Fibroblast of lung (primary cell): ENCODE measurements around the gene HEATR1. TPM values are rescaled to one million over a fixed set of nuclear protein-coding genes. Genes with fewer than 3 reads are reported as not detected.

Source experiments
- DNase-seq, 2 donors: peaks; one replicate each; pipeline versions ENCODE4 v3.0.0 to v3.0.0-alpha.2; 2010; ENCODE audit warnings: low read depth in 2 of 2
- H2AFZ ChIP-seq: 2 replicates; pipeline ENCODE4 v1.5.1; 2012; ENCODE audit warnings: low read length, control low read depth, inconsistent platforms
- H3K27ac ChIP-seq: 2 replicates; pipeline ENCODE4 v1.5.1; 2011; ENCODE audit warnings: low read length, control low read depth; ENCODE audit not compliant: insufficient read depth
- H3K27me3 ChIP-seq: 2 replicates; pipeline ENCODE4 v1.5.1; 2011; ENCODE audit warnings: mild to moderate bottlenecking, low read length; ENCODE audit not compliant: control insufficient read depth, insufficient read depth
- H3K36me3 ChIP-seq: 2 replicates; pipeline ENCODE4 v1.5.1; 2011; ENCODE audit warnings: low read length; ENCODE audit not compliant: control insufficient read depth, insufficient read depth
- H3K4me1 ChIP-seq: 2 replicates; pipeline ENCODE4 v1.5.1; 2011; ENCODE audit warnings: low read length; ENCODE audit not compliant: control insufficient read depth, insufficient read depth; ENCODE audit errors: extremely low read depth
- H3K4me2 ChIP-seq: 2 replicates; pipeline ENCODE4 v1.5.1; 2011; ENCODE audit warnings: low read length, control low read depth; ENCODE audit not compliant: insufficient read depth; ENCODE audit errors: extremely low read depth
- H3K4me3 ChIP-seq, 4 experiments: fragments of 200-600 bp in 1 of 4; sonication (generic) in 1 of 4; replicated peaks in 1 of 4; 2 replicates each; pipeline ENCODE4 v1.5.1; 2011 to 2016; ENCODE audit warnings: low read length in 4 of 4, low read depth in 3 of 4, mild to moderate bottlenecking in 3 of 4, control low read depth in 2 of 4, inconsistent platforms in 1 of 4, mixed read lengths in 1 of 4; ENCODE audit not compliant: insufficient read depth in 1 of 4; ENCODE audit errors: control extremely low read depth in 1 of 4
- H3K79me2 ChIP-seq: 2 replicates; pipeline ENCODE4 v1.5.1; 2012; ENCODE audit warnings: mild to moderate bottlenecking, low read length, inconsistent platforms; ENCODE audit not compliant: control insufficient read depth, insufficient read depth
- H3K9ac ChIP-seq: 2 replicates; pipeline ENCODE4 v1.5.1; 2011; ENCODE audit warnings: mild to moderate bottlenecking, low read length, control low read depth; ENCODE audit not compliant: insufficient read depth
- H3K9me3 ChIP-seq: 2 replicates; pipeline ENCODE4 v1.5.1; 2012; ENCODE audit warnings: low read depth, low read length; ENCODE audit not compliant: control insufficient read depth, insufficient read depth
- H4K20me1 ChIP-seq: 2 replicates; pipeline ENCODE4 v1.5.1; 2011; ENCODE audit warnings: low read length; ENCODE audit not compliant: control insufficient read depth, insufficient read depth; ENCODE audit errors: extremely low read depth
- EZH2 ChIP-seq: IDR thresholded peaks from 2 replicates; pipeline ENCODE4 v1.5.1; 2012; ENCODE audit warnings: low read length, control low read depth, mild to moderate bottlenecking; ENCODE audit errors: missing control alignments
- polyA plus RNA-seq, 2 donors: library from polyadenylated mRNA; depleted of rRNA in 1 of 2; stranded (reverse) in 1 of 2; unstranded in 1 of 2; fragments of >200 nt; gene quantifications; 2 replicates each; pipeline ENCODE4 v1.2.1, GENCODE V29; 2011 to 2012; ENCODE audit warnings: missing spikeins in 1 of 2
- total RNA-seq: library from RNA; depleted of rRNA; stranded (reverse); fragments of >200 nt; gene quantifications from 2 replicates; pipeline ENCODE4 v1.2.1, GENCODE V29; 2014
- TF ChIP-seq, protein P1 (sequence below), 2 donors: IDR thresholded peaks in 1 of 2; conservative IDR thresholded peaks in 1 of 2; 1 replicate in 1 of 2; 2 replicates in 1 of 2; pipeline ENCODE4 v1.5.1; 2011 to 2012; ENCODE audit warnings: low read length in 2 of 2, control low read depth in 1 of 2, inconsistent platforms in 1 of 2, low read depth in 1 of 2, mild to moderate bottlenecking in 1 of 2

Gene HEATR1
- total and polyA plus RNA-seq, 2 donors (not counting 1 experiment from before 2014, with no cell fraction given), result 18.0 to 28.7 TPM

DNA sequence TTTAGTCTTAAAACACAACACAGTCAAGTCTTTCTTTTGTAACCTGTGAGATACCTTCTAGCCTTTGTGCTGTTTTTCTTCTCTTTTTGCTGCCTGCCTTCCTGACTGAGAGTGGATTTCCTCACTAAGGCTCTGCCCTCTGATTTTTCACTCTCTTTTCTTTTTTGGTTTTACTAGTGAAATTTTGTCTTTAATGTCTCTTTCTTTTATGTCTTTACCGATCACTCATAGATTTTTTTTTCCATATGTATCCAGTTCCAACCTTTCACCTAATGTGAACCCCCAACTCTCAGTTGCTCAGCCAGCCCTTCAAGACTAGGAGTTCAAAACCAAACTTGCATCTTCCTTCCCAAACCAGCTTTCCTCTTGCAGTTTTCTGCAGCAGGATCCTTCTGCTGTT lies 74.0 kb downstream of the HEATR1 start:
- H3K4me1 ChIP-seq, result no peaks in the 10 kb centered on the region
- no peaks in the 10 kb centered on the region for H3K36me3 ChIP-seq
- H3K9ac ChIP-seq, result no peak overlapping the region
- TF ChIP-seq EZH2, result no peak
- TF ChIP-seq, protein P1, sequence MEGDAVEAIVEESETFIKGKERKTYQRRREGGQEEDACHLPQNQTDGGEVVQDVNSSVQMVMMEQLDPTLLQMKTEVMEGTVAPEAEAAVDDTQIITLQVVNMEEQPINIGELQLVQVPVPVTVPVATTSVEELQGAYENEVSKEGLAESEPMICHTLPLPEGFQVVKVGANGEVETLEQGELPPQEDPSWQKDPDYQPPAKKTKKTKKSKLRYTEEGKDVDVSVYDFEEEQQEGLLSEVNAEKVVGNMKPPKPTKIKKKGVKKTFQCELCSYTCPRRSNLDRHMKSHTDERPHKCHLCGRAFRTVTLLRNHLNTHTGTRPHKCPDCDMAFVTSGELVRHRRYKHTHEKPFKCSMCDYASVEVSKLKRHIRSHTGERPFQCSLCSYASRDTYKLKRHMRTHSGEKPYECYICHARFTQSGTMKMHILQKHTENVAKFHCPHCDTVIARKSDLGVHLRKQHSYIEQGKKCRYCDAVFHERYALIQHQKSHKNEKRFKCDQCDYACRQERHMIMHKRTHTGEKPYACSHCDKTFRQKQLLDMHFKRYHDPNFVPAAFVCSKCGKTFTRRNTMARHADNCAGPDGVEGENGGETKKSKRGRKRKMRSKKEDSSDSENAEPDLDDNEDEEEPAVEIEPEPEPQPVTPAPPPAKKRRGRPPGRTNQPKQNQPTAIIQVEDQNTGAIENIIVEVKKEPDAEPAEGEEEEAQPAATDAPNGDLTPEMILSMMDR (conservative IDR thresholded peaks at IDR 0.05 in 1 of 2, IDR thresholded peaks at IDR 0.05 in 1 of 2; ENCODE audit: low read depth in 1 of 2, low read length in 2 of 2), result no peak
- no peaks in the 10 kb centered on the region for H3K9me3 ChIP-seq
- H3K27ac ChIP-seq, result no peak overlapping the region
- no peak overlapping the region for H3K4me2 ChIP-seq
- DNase-seq, result no peak
- no peak overlapping the region for H3K4me3 ChIP-seq
- peaks cover 3% of the 10 kb centered on the region for H3K79me2 ChIP-seq
- no peaks in the 10 kb centered on the region for H3K27me3 ChIP-seq
- no peak overlapping the region for H2AFZ ChIP-seq
- no peaks in the 10 kb centered on the region for H4K20me1 ChIP-seq

DNA sequence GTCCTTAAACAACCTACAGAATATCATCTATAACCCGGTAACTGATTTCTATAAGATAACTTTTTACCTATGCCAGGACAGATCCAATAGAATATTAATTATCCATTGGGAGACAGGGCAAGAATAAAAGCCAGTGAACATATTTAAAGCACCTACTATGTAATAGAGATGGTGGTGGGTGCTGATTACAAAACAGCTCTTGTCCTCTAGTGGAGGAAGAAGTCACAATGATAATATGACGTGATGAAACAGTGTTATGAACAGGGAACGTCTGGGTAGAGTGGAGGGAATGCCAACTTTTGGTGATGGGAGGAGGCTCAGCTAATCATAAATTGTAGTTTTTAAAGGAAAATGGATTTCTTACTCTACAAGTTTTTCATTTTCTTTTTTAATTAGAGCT lies 78.2 kb downstream of the HEATR1 start:
- no peak overlapping the region for H2AFZ ChIP-seq
- H3K27ac ChIP-seq, result no peak overlapping the region
- H3K9ac ChIP-seq, result no peak overlapping the region
- no peaks in the 10 kb centered on the region for H3K9me3 ChIP-seq
- TF ChIP-seq, protein P1 (conservative IDR thresholded peaks at IDR 0.05 in 1 of 2, IDR thresholded peaks at IDR 0.05 in 1 of 2; ENCODE audit: low read depth in 1 of 2, low read length in 2 of 2), result no peak
- no peak for TF ChIP-seq EZH2
- H3K4me1 ChIP-seq, result no peaks in the 10 kb centered on the region
- no peaks in the 10 kb centered on the region for H4K20me1 ChIP-seq
- H3K79me2 ChIP-seq, result peaks cover 13% of the 10 kb centered on the region
- no peak for DNase-seq
- no peaks in the 10 kb centered on the region for H3K27me3 ChIP-seq
- no peaks in the 10 kb centered on the region for H3K36me3 ChIP-seq
- H3K4me2 ChIP-seq, result no peak overlapping the region
- H3K4me3 ChIP-seq, result no peak overlapping the region

DNA sequence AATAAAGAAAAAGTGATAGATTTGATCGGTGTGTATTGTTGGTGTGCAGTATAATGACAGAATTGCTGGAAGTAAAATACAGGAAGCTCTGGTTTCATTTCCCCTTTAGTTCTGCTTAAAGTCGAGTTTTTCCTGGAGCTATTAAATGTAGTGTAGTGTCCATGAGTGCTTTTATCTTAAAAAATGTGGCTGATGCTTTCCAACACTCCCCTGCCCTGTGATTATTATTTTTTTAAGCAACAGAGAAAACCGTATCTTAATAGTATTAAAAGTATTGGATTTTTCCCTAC lies 79.5 kb downstream of the HEATR1 start:
- H3K36me3 ChIP-seq, result no peaks in the 10 kb centered on the region
- TF ChIP-seq, protein P1 (conservative IDR thresholded peaks at IDR 0.05 in 1 of 2, IDR thresholded peaks at IDR 0.05 in 1 of 2; ENCODE audit: low read depth in 1 of 2, low read length in 2 of 2), result no peak
- TF ChIP-seq EZH2, result no peak
- H2AFZ ChIP-seq, result peak overlapping the region; percentile 94
- peak overlapping the region; percentile 72 for H3K9ac ChIP-seq
- peak overlapping the region; percentile 93 for H3K27ac ChIP-seq
- H3K79me2 ChIP-seq, result peaks cover 13% of the 10 kb centered on the region
- peak overlapping the region; percentile 88 to 99 (median 94) for H3K4me3 ChIP-seq
- no peaks in the 10 kb centered on the region for H4K20me1 ChIP-seq
- no peaks in the 10 kb centered on the region for H3K4me1 ChIP-seq
- no peaks in the 10 kb centered on the region for H3K9me3 ChIP-seq
- H3K27me3 ChIP-seq, result no peaks in the 10 kb centered on the region
- no peak for DNase-seq
- peak overlapping the region; percentile 86 for H3K4me2 ChIP-seq
